H1 (cell line): Measurements from ENCODE around the gene PIK3CG. TPM values are rescaled to one million over a fixed set of nuclear protein-coding genes. Genes with fewer than 3 reads are reported as not detected.
"Not testable (repeated sequence)": the region's sequence is repeated elsewhere in the genome, so short reads cannot be mapped to it uniquely, and the experiment has no call there.

ENCODE experiments used
- CTCF ChIA-PET: fragments of 300-600 bp; sonication (Branson Sonifier 250); formaldehyde crosslinking; loops from one replicate; lab custom pipeline; 2021; ENCODE audit not compliant: partially characterized antibody; lab: Charles Lee
- POLR2A ChIA-PET: fragments of 300-600 bp; sonication (Branson Sonifier 250); formaldehyde crosslinking; loops from one replicate; lab custom pipeline; 2021; ENCODE audit warnings: inconsistent platforms; ENCODE audit not compliant: partially characterized antibody; lab: Charles Lee
- DNase-seq, 2 experiments: peaks; one replicate each; pipeline versions ENCODE4 v3.0.0 to v3.0.0-alpha.2; 2010 to 2022; ENCODE audit warnings: low spot score in 2 of 2, low read depth in 1 of 2, mixed read lengths in 1 of 2
- FAIRE-seq: peaks from 2 replicates; lab custom pipeline; 2011; peaks lifted over from hg19 to GRCh38; lab: Jason Lieb, UNC
- H2AFZ ChIP-seq: 2 replicates; pipeline ENCODE4 v1.8.1; 2012; ENCODE audit warnings: low read length, inconsistent platforms
- H2AK5ac ChIP-seq: 2 replicates; pipeline ENCODE4 v1.6.1; 2013; ENCODE audit warnings: low read depth, low read length
- H2BK120ac ChIP-seq: replicated peaks from 2 replicates; pipeline ENCODE3; 2013; ENCODE audit warnings: low read depth, low read length, inconsistent platforms
- H2BK12ac ChIP-seq: 2 replicates; pipeline ENCODE4 v1.6.1; 2013; ENCODE audit warnings: low read depth, low read length
- H2BK15ac ChIP-seq: 2 replicates; pipeline ENCODE4 v1.6.1; 2013; ENCODE audit warnings: low read length
- H2BK20ac ChIP-seq: 2 replicates; pipeline ENCODE4 v1.6.1; 2013; ENCODE audit warnings: low read length
- H2BK5ac ChIP-seq: 2 replicates; pipeline ENCODE4 v1.6.1; 2013; ENCODE audit warnings: low read depth, low read length
- H3K14ac ChIP-seq: 2 replicates; pipeline ENCODE4 v1.6.1; 2013; ENCODE audit warnings: inconsistent platforms; ENCODE audit not compliant: insufficient read length
- H3K18ac ChIP-seq: 2 replicates; pipeline ENCODE4 v1.6.1; 2013; ENCODE audit warnings: low read length; ENCODE audit errors: extremely low read depth
- H3K23ac ChIP-seq: 2 replicates; pipeline ENCODE4 v1.6.1; 2013; ENCODE audit warnings: inconsistent platforms; ENCODE audit not compliant: insufficient read length
- H3K23me2 ChIP-seq: 2 replicates; pipeline ENCODE4 v1.6.1; 2013; ENCODE audit warnings: low read depth, low read length
- H3K27ac ChIP-seq: 2 replicates; pipeline ENCODE4 v1.6.1; 2011; ENCODE audit warnings: low read depth, low read length, inconsistent platforms
- H3K27me3 ChIP-seq, 4 experiments: replicated peaks in 1 of 4; 1 replicate in 1 of 4; 2 replicates in 3 of 4; pipeline versions ENCODE4 v1.6.1 to v1.8.1; 2011 to 2013; ENCODE audit warnings: low read length in 3 of 4, mild to moderate bottlenecking in 3 of 4, inconsistent platforms in 2 of 4, mixed read lengths in 2 of 4, moderate library complexity in 1 of 4; ENCODE audit not compliant: control insufficient read depth in 3 of 4, insufficient read depth in 3 of 4; ENCODE audit errors: extremely low read depth in 1 of 4
- H3K36me3 ChIP-seq, 4 experiments: 2 replicates each; pipeline versions ENCODE4 v1.6.1 to v1.8.1; 2011 to 2013; ENCODE audit warnings: mild to moderate bottlenecking in 4 of 4, low read length in 3 of 4, moderate library complexity in 2 of 4, control low read depth in 1 of 4, inconsistent platforms in 1 of 4; ENCODE audit not compliant: insufficient read depth in 4 of 4, control insufficient read depth in 2 of 4
- H3K4ac ChIP-seq: replicated peaks from 2 replicates; pipeline ENCODE3; 2013; ENCODE audit warnings: low read length, low read depth, mixed read lengths, inconsistent platforms; ENCODE audit not compliant: insufficient read length
- H3K4me1 ChIP-seq, 4 experiments: replicated peaks in 1 of 4; 1 replicate in 1 of 4; 2 replicates in 3 of 4; pipeline versions ENCODE4 v1.6.1 to v1.8.1; 2011 to 2013; ENCODE audit warnings: low read length in 3 of 4, inconsistent platforms in 2 of 4, mixed read lengths in 1 of 4; ENCODE audit not compliant: insufficient read depth in 4 of 4, control insufficient read depth in 3 of 4
- H3K4me2 ChIP-seq, 2 experiments: 2 replicates each; pipeline versions ENCODE4 v1.6.1 to v1.8.1; 2011 to 2013; ENCODE audit warnings: low read depth in 2 of 2, low read length in 2 of 2, control low read depth in 1 of 2, inconsistent platforms in 1 of 2, mild to moderate bottlenecking in 1 of 2; ENCODE audit not compliant: insufficient read depth in 1 of 2
- H3K4me3 ChIP-seq, 4 experiments: fragments of 200-600, 300-600 bp in 1 of 4; sonication (generic), shearing (Covaris generic), sonication (Bioruptor Twin) in 1 of 4; 2 replicates each; pipeline versions ENCODE4 v1.5.1 to v1.8.1; 2011 to 2016; ENCODE audit warnings: low read length in 4 of 4, low read depth in 3 of 4, control low read depth in 2 of 4, inconsistent platforms in 2 of 4, mild to moderate bottlenecking in 2 of 4, mixed read lengths in 1 of 4, moderate library complexity in 1 of 4; ENCODE audit not compliant: insufficient read depth in 2 of 4; ENCODE audit errors: extremely low read depth in 1 of 4
- H3K56ac ChIP-seq: replicated peaks from 2 replicates; pipeline ENCODE3; 2013; ENCODE audit warnings: low read depth, mild to moderate bottlenecking, mixed read lengths, low read length, inconsistent platforms; ENCODE audit not compliant: insufficient read length
- H3K79me1 ChIP-seq: 2 replicates; pipeline ENCODE4 v1.6.1; 2013; ENCODE audit warnings: low read depth, low read length, control low read depth
- H3K79me2 ChIP-seq, 2 experiments: 2 replicates each; pipeline versions ENCODE4 v1.6.1 to v1.8.1; 2012 to 2013; ENCODE audit warnings: low read length in 2 of 2, mild to moderate bottlenecking in 2 of 2, inconsistent platforms in 1 of 2; ENCODE audit not compliant: insufficient read depth in 2 of 2, control insufficient read depth in 1 of 2
- H3K9ac ChIP-seq, 4 experiments: replicated peaks in 1 of 4; 1 replicate in 1 of 4; 2 replicates in 3 of 4; pipeline versions ENCODE4 v1.6.1 to v1.8.1; 2011 to 2013; ENCODE audit warnings: low read depth in 3 of 4, low read length in 3 of 4, control low read depth in 2 of 4, mild to moderate bottlenecking in 2 of 4, moderate library complexity in 2 of 4, inconsistent platforms in 1 of 4; ENCODE audit errors: extremely low read depth in 1 of 4
- H3K9me3 ChIP-seq, 2 experiments: 2 replicates each; pipeline versions ENCODE4 v1.6.1 to v1.8.1; 2012 to 2013; ENCODE audit warnings: mild to moderate bottlenecking in 2 of 2, moderate library complexity in 2 of 2, control low read depth in 1 of 2, inconsistent platforms in 1 of 2, low read depth in 1 of 2, low read length in 1 of 2, mixed read lengths in 1 of 2; ENCODE audit not compliant: insufficient read depth in 2 of 2
- H4K20me1 ChIP-seq, 2 experiments: replicated peaks in 1 of 2; 2 replicates each; pipeline versions ENCODE3 to v1.8.1; 2011 to 2013; ENCODE audit warnings: inconsistent platforms in 2 of 2, low read length in 2 of 2, mild to moderate bottlenecking in 1 of 2; ENCODE audit not compliant: insufficient read depth in 2 of 2, control insufficient read depth in 1 of 2
- H4K5ac ChIP-seq: 2 replicates; pipeline ENCODE4 v1.6.1; 2013; ENCODE audit warnings: low read length, low read depth, mixed read lengths, inconsistent platforms; ENCODE audit not compliant: insufficient read length
- H4K8ac ChIP-seq: 2 replicates; pipeline ENCODE4 v1.8.0; 2013; ENCODE audit warnings: mild to moderate bottlenecking, moderate library complexity, low read length, inconsistent platforms; ENCODE audit not compliant: insufficient read depth; ENCODE audit errors: extremely low read depth
- H4K91ac ChIP-seq: replicated peaks from 2 replicates; pipeline ENCODE3; 2013; ENCODE audit warnings: low read length, mixed read lengths, inconsistent platforms; ENCODE audit not compliant: insufficient read length
- JUND ChIP-seq: IDR thresholded peaks from 2 replicates; pipeline ENCODE4 v1.6.1; 2011; ENCODE audit warnings: mild to moderate bottlenecking, improper control_type of control experiment, low read length
- SUZ12 ChIP-seq: fragments of 200-600 bp; sonication (generic); IDR thresholded peaks from 2 replicates; pipeline ENCODE4 v1.6.1; 2012; ENCODE audit warnings: mild to moderate bottlenecking, inconsistent platforms, low read length, moderate library complexity, mixed read lengths
- WGBS, 2 experiments: shearing (Covaris generic) in 1 of 2; methylation state at CpG; one replicate each; pipeline versions ENCODE4 v1.1.6 to v1.1.7; 2013 to 2015; ENCODE audit warnings: low lambda C conversion rate in 2 of 2, mixed read lengths in 2 of 2, inconsistent platforms in 1 of 2, low coverage in 1 of 2, missing lambda C conversion rate in 1 of 2; ENCODE audit not compliant: insufficient replicate concordance in 2 of 2, insufficient coverage in 1 of 2, insufficient read length in 1 of 2; ENCODE audit errors: extremely low coverage in 1 of 2, missing lambda C conversion rate in 1 of 2; 5-methylcytosine and 5-hydroxymethylcytosine counted together
- polyA plus RNA-seq, 7 experiments: library from polyadenylated mRNA; depleted of rRNA in 3 of 7; stranded (reverse) in 5 of 7; unstranded in 2 of 7; fragments of >200 nt in 5 of 7; fragments of 200-250 nt in 2 of 7; gene quantifications; 1 replicate in 5 of 7; 2 replicates in 1 of 7; 4 replicates in 1 of 7; pipeline versions ENCODE4 v1.2.1 to v1.2.3, GENCODE V29; 2011 to 2013; ENCODE audit warnings: missing spikeins in 2 of 7, mixed read lengths in 2 of 7
- total RNA-seq: library from RNA; stranded (reverse); fragmentation: NEBNext Ultra II Directional; extraction: Animal tissue kit (Norgen Biotek cat#: 25700); gene quantifications from 2 replicates; pipeline ENCODE4 v1.2.1, GENCODE V29; 2021

PIK3CG gene
- total and polyA plus RNA-seq, 2 of the 8 experiments (the other 6 are each of a cell fraction or from before 2014, with no cell fraction given), result not detected

DNA sequence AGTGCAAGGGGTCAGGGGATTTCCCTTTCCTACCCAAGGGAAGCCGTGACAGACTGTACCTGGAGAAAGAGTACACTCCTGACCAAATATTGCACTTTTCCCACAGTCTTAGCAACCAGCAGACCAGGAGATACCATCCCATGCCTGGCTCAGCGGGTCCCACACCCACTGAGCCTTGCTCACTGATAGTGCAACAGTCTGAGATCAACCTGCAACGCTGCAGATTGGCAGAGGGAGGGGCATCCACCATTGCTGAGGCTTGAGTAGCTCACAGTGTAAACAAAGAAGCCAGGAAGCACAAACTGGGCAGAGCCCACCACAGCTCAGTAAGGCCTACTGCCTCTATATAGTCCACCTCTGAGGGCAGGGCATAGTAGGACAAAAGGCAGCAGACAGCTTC, 53.9 kb downstream of the PIK3CG start (continued):
- TF ChIP-seq SUZ12 (no peak), JUND (no peak)

DNA sequence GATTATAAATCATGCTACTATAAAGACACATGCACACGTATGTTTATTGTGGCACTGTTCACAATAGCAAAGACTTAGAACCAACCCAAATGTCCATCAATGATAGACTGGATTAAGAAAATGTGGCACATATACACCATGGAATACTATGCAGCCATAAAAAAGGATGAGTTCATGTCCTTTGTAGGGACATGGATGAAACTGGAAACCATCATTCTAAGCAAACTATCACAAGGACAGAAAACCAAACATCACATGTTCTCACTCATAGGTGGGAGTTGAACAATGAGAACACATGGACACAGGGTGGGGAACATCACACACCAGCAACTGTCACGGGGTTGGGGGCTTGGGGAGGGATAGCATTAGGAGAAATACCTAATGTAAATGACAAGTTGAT, 59.4 kb downstream of the PIK3CG start:
- H3K4me2 ChIP-seq, H3K4ac ChIP-seq, H2BK120ac ChIP-seq, H2BK5ac ChIP-seq, H2BK12ac ChIP-seq, H3K79me1 ChIP-seq, H3K79me2 ChIP-seq, H4K91ac ChIP-seq, H3K27me3 ChIP-seq, H3K9me3 ChIP-seq, H3K4me3 ChIP-seq, H3K27ac ChIP-seq, H3K23ac ChIP-seq, H3K14ac ChIP-seq, H4K5ac ChIP-seq, H2AK5ac ChIP-seq, H3K18ac ChIP-seq, H3K36me3 ChIP-seq, H4K8ac ChIP-seq, H2AFZ ChIP-seq, H3K56ac ChIP-seq, DNase-seq, H2BK20ac ChIP-seq, H3K4me1 ChIP-seq, POLR2A ChIA-PET, H3K23me2 ChIP-seq, FAIRE-seq, H4K20me1 ChIP-seq, H2BK15ac ChIP-seq, H3K9ac ChIP-seq: not testable (repeated sequence)
- CTCF ChIA-PET, result interaction anchor here (0.6 kb wide), 1 partner anchor 652 kb away, joined by 3 read pairs; no protein-coding TSS in a partner anchor
- WGBS, 2 experiments, result 78% methylated on average over 2 of the region's 2 CpGs; no CpG with 5 or more reads in 1 of the 2 experiments
